ENCODE data around the gene C16orf54. TPM values are rescaled to one million over a fixed set of nuclear protein-coding genes. Genes with fewer than 3 reads are reported as not detected.

C16orf54 gene
- total and polyA plus RNA-seq, 9 of the 15 experiments (the other 6 are each of a cell fraction or from before 2014, with no cell fraction given) = 0.09 TPM; not detected in 8

- no peak for TF ChIP-seq ZNF740 (CRISPR knock-in tag; IDR thresholded peaks at IDR 0.05)
- TF ChIP-seq ZNF740 (tag; IDR thresholded peaks at IDR 0.05) = no peak
- TF ChIP-seq CBFA2T3 (IDR thresholded peaks at IDR 0.05) = peak; percentile 34; the same call in 1 of the 2 replicates
- peak in 1 of 2 experiments; percentile 32; a peak in 1 of 4 replicates for TF ChIP-seq SRF (CRISPR knock-in tag; IDR thresholded peaks at IDR 0.05)
- TF ChIP-seq FOSL1 (tag; conservative IDR thresholded peaks at IDR 0.05) = peak; percentile 88
- no peak for TF ChIP-seq THAP7 (CRISPR knock-in tag; IDR thresholded peaks at IDR 0.05)
- TF ChIP-seq SMARCA4 (IDR thresholded peaks at IDR 0.05) = peak; percentile 66; the same call in 1 of the 2 replicates
- no peak for TF ChIP-seq YY1 (IDR thresholded peaks at IDR 0.05; ENCODE audit: borderline replicate concordance in 1 of 3, control insufficient read depth in 1 of 3, extremely low read depth in 1 of 3, insufficient read depth in 3 of 3, insufficient read length in 1 of 3, insufficient replicate concordance in 2 of 3, low read depth in 1 of 3, low read length in 2 of 3)
- TF ChIP-seq, protein P1, sequence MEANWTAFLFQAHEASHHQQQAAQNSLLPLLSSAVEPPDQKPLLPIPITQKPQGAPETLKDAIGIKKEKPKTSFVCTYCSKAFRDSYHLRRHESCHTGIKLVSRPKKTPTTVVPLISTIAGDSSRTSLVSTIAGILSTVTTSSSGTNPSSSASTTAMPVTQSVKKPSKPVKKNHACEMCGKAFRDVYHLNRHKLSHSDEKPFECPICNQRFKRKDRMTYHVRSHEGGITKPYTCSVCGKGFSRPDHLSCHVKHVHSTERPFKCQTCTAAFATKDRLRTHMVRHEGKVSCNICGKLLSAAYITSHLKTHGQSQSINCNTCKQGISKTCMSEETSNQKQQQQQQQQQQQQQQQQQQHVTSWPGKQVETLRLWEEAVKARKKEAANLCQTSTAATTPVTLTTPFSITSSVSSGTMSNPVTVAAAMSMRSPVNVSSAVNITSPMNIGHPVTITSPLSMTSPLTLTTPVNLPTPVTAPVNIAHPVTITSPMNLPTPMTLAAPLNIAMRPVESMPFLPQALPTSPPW (CRISPR knock-in tag; IDR thresholded peaks at IDR 0.05) = peak; percentile 21; the same call in 1 of the 2 replicates
Observed at GRCh38 chr16:29775742-29776408, 30.1 kb upstream of the C16orf54 start (continued).
